ENCODE measurements around the gene POP7.

DNA sequence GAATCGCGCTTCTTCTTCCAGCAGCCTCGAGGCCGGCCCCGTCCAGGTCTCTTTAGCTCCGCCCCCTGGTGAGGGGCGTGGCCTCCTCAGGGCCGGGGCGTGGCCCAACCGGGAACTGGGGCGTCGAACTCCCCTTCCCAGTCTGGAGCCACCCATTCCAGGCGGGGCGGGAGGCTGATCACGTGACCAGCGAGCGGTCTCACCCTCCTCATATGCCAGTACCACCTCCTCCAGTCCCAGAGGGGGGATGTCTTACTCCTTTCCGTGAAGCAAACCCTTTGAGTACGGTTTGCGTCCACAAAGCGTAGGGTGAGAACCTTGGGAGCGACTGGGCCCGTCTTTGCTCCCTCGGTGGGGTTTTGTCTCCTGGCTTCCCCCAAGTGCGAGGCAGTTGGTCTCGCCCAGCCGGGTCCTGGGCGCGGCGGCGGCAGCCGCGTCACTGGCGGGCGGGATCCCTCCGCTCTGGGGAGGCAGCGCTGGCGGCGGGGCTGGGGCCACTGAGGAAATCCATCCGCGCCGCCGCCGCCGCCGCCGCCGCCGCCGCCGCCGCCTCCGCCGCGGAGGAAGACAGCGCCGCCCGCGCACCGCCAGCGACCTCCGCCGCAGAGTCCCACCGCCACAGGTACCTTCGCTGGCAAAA is 32.5 kb upstream of the POP7 start, which contains the start of gene GNB2:
- no peak for TF ChIP-seq CTCF (IDR thresholded peaks at IDR 0.05; ENCODE audit: insufficient read depth, low read length, poor library complexity, severe bottlenecking)
- TF ChIP-seq EZH2phosphoT487 (conservative IDR thresholded peaks at IDR 0.05; ENCODE audit: low read length), result no peak
